GM12874 (cell line): ENCODE data around the gene TERB1.
A peak's percentile ranks its signal among the peaks of the same experiment; 100 is the strongest.

Source experiments
- TF ChIP-seq, protein P1 (sequence below): IDR thresholded peaks from 2 replicates; pipeline ENCODE4 v1.5.1; 2011; ENCODE audit warnings: low read depth, mild to moderate bottlenecking, control low read depth, low read length, moderate library complexity; ENCODE audit not compliant: insufficient read depth

The TERB1 gene

DNA sequence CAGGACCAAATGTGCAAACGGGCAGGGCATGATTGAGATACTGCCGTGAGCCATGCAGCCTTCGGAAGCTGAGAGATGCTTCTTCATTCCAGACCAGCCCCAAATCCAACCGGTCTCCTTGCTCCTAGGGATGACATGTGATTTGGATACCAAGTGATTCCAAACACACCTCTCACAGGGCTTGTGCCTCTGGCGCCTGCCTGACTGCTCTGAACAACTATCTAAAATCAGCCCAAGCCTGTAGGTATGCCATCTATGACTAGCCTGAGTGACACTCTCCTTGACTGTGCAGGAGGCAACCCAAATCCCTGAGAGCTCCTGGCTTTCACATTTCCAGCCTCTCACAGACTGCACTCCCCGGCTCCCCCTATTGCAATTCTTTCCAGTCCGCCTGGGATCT, 70.3 kb downstream of the TERB1 start:
- TF ChIP-seq, protein P1, sequence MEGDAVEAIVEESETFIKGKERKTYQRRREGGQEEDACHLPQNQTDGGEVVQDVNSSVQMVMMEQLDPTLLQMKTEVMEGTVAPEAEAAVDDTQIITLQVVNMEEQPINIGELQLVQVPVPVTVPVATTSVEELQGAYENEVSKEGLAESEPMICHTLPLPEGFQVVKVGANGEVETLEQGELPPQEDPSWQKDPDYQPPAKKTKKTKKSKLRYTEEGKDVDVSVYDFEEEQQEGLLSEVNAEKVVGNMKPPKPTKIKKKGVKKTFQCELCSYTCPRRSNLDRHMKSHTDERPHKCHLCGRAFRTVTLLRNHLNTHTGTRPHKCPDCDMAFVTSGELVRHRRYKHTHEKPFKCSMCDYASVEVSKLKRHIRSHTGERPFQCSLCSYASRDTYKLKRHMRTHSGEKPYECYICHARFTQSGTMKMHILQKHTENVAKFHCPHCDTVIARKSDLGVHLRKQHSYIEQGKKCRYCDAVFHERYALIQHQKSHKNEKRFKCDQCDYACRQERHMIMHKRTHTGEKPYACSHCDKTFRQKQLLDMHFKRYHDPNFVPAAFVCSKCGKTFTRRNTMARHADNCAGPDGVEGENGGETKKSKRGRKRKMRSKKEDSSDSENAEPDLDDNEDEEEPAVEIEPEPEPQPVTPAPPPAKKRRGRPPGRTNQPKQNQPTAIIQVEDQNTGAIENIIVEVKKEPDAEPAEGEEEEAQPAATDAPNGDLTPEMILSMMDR = no peak

DNA sequence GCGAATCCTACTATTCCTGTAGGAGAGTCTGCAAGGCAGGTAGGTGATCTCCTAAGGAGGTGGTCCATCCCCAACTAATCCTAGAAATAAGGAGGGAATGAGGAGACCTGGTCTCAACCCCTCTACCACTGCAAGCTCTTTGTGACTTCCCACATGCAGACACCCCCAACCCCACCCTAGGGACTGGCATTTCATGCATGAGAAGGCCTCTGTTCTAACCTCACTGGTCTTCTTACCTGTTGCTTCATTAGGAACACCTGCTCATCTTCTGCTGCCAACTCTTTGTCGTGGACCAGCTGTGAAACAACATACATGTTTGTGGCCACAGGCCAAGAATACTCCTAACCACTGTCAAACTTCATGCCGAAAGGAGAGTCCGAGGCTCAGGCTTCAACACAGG, 72.6 kb downstream of the TERB1 start:
- TF ChIP-seq, protein P1 = no peak

DNA sequence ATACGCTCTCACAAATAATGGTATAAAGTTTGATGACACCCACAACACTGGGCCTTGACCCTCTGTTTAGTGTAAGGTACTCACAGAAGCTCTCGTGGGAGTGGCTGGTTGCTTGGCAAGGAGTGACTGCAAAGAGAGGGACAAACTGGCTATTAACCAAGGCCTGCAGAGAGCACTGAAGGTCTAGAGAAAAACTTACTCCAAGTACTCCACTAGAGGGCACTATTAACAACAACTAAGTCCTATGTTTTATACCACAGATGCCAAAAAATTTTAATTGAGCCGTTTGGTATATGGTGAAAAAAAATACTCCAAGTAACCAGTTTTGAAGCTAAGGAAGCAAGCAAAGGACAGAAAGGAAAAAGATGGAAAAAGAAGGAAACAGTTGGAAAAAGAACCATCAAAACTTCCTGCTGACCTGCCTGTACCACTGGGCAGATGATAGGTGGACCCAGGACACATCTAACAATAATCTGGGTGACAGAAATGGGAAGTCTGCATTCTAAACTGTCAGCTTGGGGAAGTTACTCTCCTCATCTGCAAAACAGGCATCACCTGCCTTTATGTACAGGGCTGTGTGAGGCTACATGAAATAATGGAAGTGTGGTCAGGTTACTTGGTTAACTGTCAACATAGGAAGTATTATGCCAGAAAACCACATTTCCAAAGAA, 73.1 kb downstream of the TERB1 start:
- TF ChIP-seq, protein P1 = peak; percentile 47

DNA sequence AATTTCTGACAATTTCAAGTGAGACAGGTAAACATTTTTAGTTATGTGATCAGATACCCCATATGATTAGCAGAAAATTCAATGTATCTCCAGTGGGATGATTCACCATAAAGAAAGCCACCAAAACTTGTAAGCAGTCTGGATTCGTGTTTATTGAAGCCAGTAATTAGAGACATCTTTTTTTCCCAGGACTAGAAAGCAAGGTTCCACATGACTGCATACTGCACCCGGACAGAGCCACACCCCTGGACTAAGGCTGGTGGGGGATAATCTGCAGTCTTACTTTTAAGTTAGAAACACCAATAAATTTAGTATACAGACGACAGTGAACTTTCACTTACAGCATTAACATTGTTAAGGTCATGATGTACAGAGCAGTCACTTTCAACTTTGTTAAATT, 80.6 kb downstream of the TERB1 start:
- TF ChIP-seq, protein P1 = no peak

DNA sequence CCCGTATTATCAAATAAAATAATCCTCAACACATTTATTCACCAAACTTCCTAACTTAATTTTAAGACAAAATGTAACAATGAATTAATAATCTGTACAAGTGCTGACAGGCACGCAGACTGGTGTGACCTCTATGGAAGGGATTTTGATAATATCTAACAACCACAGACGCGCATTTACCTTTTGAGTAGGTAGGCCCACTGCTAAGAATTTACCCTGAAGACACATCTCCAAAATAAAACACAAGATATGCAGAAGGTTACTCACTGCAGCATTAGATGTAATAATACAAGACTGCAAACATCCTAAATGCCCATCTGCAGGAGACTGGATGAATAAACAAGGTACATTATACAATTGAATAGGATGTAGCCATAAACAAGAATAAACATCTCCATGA, 82.1 kb downstream of the TERB1 start:
- TF ChIP-seq, protein P1 = no peak

DNA sequence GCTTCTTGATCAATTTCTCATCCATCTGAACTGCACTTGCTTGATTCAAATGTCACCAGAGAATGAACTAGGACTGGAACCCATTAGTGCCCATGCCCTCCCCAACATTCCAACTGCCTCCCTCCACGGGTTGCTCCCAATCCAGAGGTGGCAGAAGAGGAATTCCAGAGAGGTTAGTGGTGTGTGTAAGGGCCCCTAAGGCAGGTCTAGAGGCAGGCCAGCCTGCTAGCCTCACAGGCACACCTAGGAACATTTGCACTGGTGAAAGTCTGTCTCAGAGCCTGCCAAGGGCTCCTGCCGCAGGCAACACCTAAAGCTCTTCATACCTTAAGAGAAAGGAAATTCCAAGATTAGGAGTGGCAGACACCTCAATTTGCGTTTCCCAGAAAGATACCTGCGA, 83.6 kb downstream of the TERB1 start:
- TF ChIP-seq, protein P1 = no peak

DNA sequence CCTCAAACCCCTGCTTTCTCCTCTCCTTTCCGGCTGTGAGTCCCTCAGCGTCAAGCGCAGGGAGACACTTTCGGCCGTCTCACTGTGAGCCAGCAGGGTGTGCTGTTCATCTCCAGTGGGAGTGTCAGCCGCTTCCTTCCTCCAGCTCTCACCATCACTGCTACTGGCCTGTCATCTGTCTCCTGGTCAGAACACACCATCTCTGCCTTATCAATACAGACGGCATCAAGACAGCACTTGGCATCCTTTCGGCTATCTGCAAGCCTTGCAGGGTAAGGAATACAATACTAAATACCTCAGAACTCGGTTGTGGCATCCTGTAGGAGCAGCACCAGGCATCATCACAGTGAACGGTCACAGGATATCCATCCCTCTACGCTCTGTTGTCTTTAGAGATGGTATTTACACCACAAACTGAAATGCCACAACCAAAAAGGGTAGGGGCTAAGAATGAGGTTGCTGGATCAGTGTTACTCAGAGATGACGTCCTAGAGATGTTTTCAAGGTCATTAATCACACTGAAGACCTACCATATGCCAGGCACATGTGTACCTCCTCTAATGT, 84.2 kb downstream of the TERB1 start:
- TF ChIP-seq, protein P1 = peak; percentile 63
